Naive B cell (primary cell): Measurements from ENCODE around the gene ACBD6. TPM values are rescaled to one million over a fixed set of nuclear protein-coding genes. Genes with fewer than 3 reads are reported as not detected.

Experiments used
- ATAC-seq, 2 donors: fragments of 150-1000 bp; cut with Tn5 transposase; 2 replicates each; pipeline ENCODE4 v1.10.0; 2021; ENCODE audit warnings: low read depth in 2 of 2, mild to moderate bottlenecking in 2 of 2, moderate library complexity in 2 of 2
- DNase-seq: peaks from one replicate; pipeline ENCODE4 v3.0.0; 2022
- H3K27ac Mint-ChIP-seq, 6 donors: one replicate each; pipeline ENCODE4 v1.8.0; 2020 to 2022; ENCODE audit warnings: mild to moderate bottlenecking in 6 of 6, mixed read lengths in 6 of 6, moderate library complexity in 5 of 6, inconsistent platforms in 2 of 6
- H3K27me3 Mint-ChIP-seq, 3 donors: one replicate each; pipeline ENCODE4 v1.8.0; 2021 to 2022; ENCODE audit warnings: mixed read lengths in 3 of 3, mild to moderate bottlenecking in 1 of 3
- H3K36me3 Mint-ChIP-seq, 2 donors: one replicate each; pipeline ENCODE4 v1.8.0; 2020 to 2022; ENCODE audit warnings: mixed read lengths in 2 of 2, inconsistent platforms in 1 of 2, mild to moderate bottlenecking in 1 of 2
- H3K4me1 Mint-ChIP-seq, 3 donors: one replicate each; pipeline ENCODE4 v1.8.0; 2020 to 2022; ENCODE audit warnings: mixed read lengths in 3 of 3, inconsistent platforms in 1 of 3, mild to moderate bottlenecking in 1 of 3, moderate library complexity in 1 of 3
- H3K4me3 Mint-ChIP-seq, 8 donors: one replicate each; pipeline ENCODE4 v1.8.0; 2020 to 2022; ENCODE audit warnings: mild to moderate bottlenecking in 8 of 8, mixed read lengths in 8 of 8, moderate library complexity in 8 of 8, inconsistent platforms in 2 of 8
- H3K9me3 Mint-ChIP-seq, 7 donors: one replicate each; pipeline ENCODE4 v1.8.0; 2020 to 2022; ENCODE audit warnings: mixed read lengths in 7 of 7, mild to moderate bottlenecking in 5 of 7, inconsistent platforms in 2 of 7, moderate library complexity in 1 of 7
- polyA plus RNA-seq, 6 donors: library from polyadenylated mRNA; unstranded; fragments of 300-500 nt; fragmentation: Illumina TruSeq; gene quantifications; one replicate each; pipeline ENCODE4 v1.2.3, GENCODE V29; 2021; ENCODE audit warnings: low read depth in 6 of 6

ACBD6 gene
- polyA plus RNA-seq, 6 donors from 2014 or later, result 27.8 to 41.2 (median 37.4) TPM

- H3K4me3 Mint-ChIP-seq, result no peak overlapping the region
- H3K36me3 Mint-ChIP-seq, result no peaks in the 10 kb centered on the region
- peaks cover 24 to 61% (median 41%) of the 10 kb centered on the region in 3 donors for H3K27me3 Mint-ChIP-seq
- H3K27ac Mint-ChIP-seq, result peak overlapping the region in 1 of 6 donors; percentile 46
- DNase-seq, result no peak
- H3K9me3 Mint-ChIP-seq, result peaks cover 0 to 2% (median 0%) of the 10 kb centered on the region in 7 donors
- H3K4me1 Mint-ChIP-seq, result no peaks in the 10 kb centered on the region
- no peak for ATAC-seq
These were observed 250.7 kb downstream of the ACBD6 start for GRCh38 chr1:180251526-180252305.

GRCh38 chr1:180250883-180251509 lies 251.4 kb downstream of the ACBD6 start:
- no peaks in the 10 kb centered on the region for H3K36me3 Mint-ChIP-seq
- no peak for ATAC-seq
- H3K4me1 Mint-ChIP-seq, result no peaks in the 10 kb centered on the region
- peaks cover 0 to 2% (median 0%) of the 10 kb centered on the region in 7 donors for H3K9me3 Mint-ChIP-seq
- DNase-seq, result no peak
- no peak overlapping the region for H3K4me3 Mint-ChIP-seq
- peak overlapping the region in 1 of 6 donors; percentile 46 for H3K27ac Mint-ChIP-seq
- H3K27me3 Mint-ChIP-seq, result peaks cover 22 to 54% (median 34%) of the 10 kb centered on the region in 3 donors

- Mint-ChIP-seq H3K4me1 (no peaks in the 10 kb centered on the region), H3K36me3 (no peaks in the 10 kb centered on the region), H3K4me3 (no peak overlapping the region), H3K27me3 (peaks cover 22 to 53% (median 37%) of the 10 kb centered on the region in 3 donors), H3K27ac (no peak overlapping the region), H3K9me3 (no peaks in the 10 kb centered on the region)
- DNase-seq (no peak), ATAC-seq (no peak)
These were observed 251.9 kb downstream of the ACBD6 start for GRCh38 chr1:180250499-180250770.

- peaks cover 21 to 55% (median 42%) of the 10 kb centered on the region in 3 donors for H3K27me3 Mint-ChIP-seq
- peaks cover 0 to 3% (median 0%) of the 10 kb centered on the region in 3 donors for H3K4me1 Mint-ChIP-seq
- H3K36me3 Mint-ChIP-seq, result no peaks in the 10 kb centered on the region
- peak overlapping the region in 1 of 8 donors; percentile 67 for H3K4me3 Mint-ChIP-seq
- no peak overlapping the region for H3K27ac Mint-ChIP-seq
- H3K9me3 Mint-ChIP-seq, result no peaks in the 10 kb centered on the region
- ATAC-seq, result no peak
- DNase-seq, result no peak
These were observed 252.5 kb downstream of the ACBD6 start for GRCh38 chr1:180249725-180250498.

- ATAC-seq (no peak), DNase-seq (no peak)
- Mint-ChIP-seq H3K27me3 (peaks cover 27 to 58% (median 50%) of the 10 kb centered on the region in 3 donors), H3K4me3 (peak overlapping the region in 1 of 8 donors; percentile 29), H3K4me1 (peaks cover 0 to 3% (median 0%) of the 10 kb centered on the region in 3 donors), H3K9me3 (no peaks in the 10 kb centered on the region), H3K27ac (no peak overlapping the region), H3K36me3 (no peaks in the 10 kb centered on the region)
These were observed 253.4 kb downstream of the ACBD6 start for GRCh38 chr1:180248731-180249681.

- Mint-ChIP-seq H3K9me3 (no peaks in the 10 kb centered on the region), H3K27me3 (peaks cover 26 to 56% (median 51%) of the 10 kb centered on the region in 3 donors), H3K4me1 (peaks cover 0 to 3% (median 0%) of the 10 kb centered on the region in 3 donors), H3K27ac (no peak overlapping the region), H3K36me3 (no peaks in the 10 kb centered on the region), H3K4me3 (no peak overlapping the region)
- ATAC-seq (no peak), DNase-seq (no peak)
These were observed 254.2 kb downstream of the ACBD6 start for GRCh38 chr1:180248176-180248575.

GRCh38 chr1:180247580-180247979 lies 254.8 kb downstream of the ACBD6 start:
- Mint-ChIP-seq H3K9me3 (no peaks in the 10 kb centered on the region), H3K4me3 (no peak overlapping the region), H3K4me1 (peaks cover 0 to 3% (median 0%) of the 10 kb centered on the region in 3 donors), H3K27me3 (peaks cover 23 to 56% (median 54%) of the 10 kb centered on the region in 3 donors), H3K27ac (no peak overlapping the region), H3K36me3 (no peaks in the 10 kb centered on the region)
- ATAC-seq (no peak), DNase-seq (no peak)

- Mint-ChIP-seq H3K4me3 (no peak overlapping the region), H3K4me1 (peaks cover 0 to 3% (median 0%) of the 10 kb centered on the region in 3 donors), H3K9me3 (peaks cover 0 to under 1% (median 0%) of the 10 kb centered on the region in 7 donors), H3K27ac (no peak overlapping the region), H3K36me3 (no peaks in the 10 kb centered on the region), H3K27me3 (peaks cover 27 to 57% (median 54%) of the 10 kb centered on the region in 3 donors)
- ATAC-seq (no peak), DNase-seq (no peak)
These were observed 255.3 kb downstream of the ACBD6 start for GRCh38 chr1:180247061-180247460.

GRCh38 chr1:180246579-180246978 lies 255.8 kb downstream of the ACBD6 start:
- no peak for DNase-seq
- H3K27me3 Mint-ChIP-seq, result peaks cover 27 to 58% (median 53%) of the 10 kb centered on the region in 3 donors
- H3K9me3 Mint-ChIP-seq, result peaks cover 0 to 2% (median 0%) of the 10 kb centered on the region in 7 donors
- H3K4me3 Mint-ChIP-seq, result no peak overlapping the region
- ATAC-seq, result no peak
- H3K4me1 Mint-ChIP-seq, result peaks cover 0 to 3% (median 0%) of the 10 kb centered on the region in 3 donors
- no peaks in the 10 kb centered on the region for H3K36me3 Mint-ChIP-seq
- H3K27ac Mint-ChIP-seq, result no peak overlapping the region

- Mint-ChIP-seq H3K9me3 (peaks cover 0 to 2% (median 0%) of the 10 kb centered on the region in 7 donors), H3K4me1 (peaks cover 0 to 3% (median 0%) of the 10 kb centered on the region in 3 donors), H3K27me3 (peaks cover 37 to 64% (median 62%) of the 10 kb centered on the region in 3 donors), H3K27ac (peak overlapping the region in 1 of 6 donors; percentile 21), H3K4me3 (no peak overlapping the region), H3K36me3 (no peaks in the 10 kb centered on the region)
- no peak for ATAC-seq
- no peak for DNase-seq
These were observed 257.5 kb downstream of the ACBD6 start for GRCh38 chr1:180244840-180245239.

- ATAC-seq (no peak), DNase-seq (no peak)
- Mint-ChIP-seq H3K9me3 (peaks cover 0 to 4% (median 0%) of the 10 kb centered on the region in 7 donors), H3K4me3 (no peak overlapping the region), H3K36me3 (no peaks in the 10 kb centered on the region), H3K4me1 (peaks cover 0 to 3% (median 0%) of the 10 kb centered on the region in 3 donors), H3K27me3 (peaks cover 46 to 68% (median 67%) of the 10 kb centered on the region in 3 donors), H3K27ac (no peak overlapping the region)
These were observed 258.7 kb downstream of the ACBD6 start for GRCh38 chr1:180243517-180244221.
